ENCODE results near the gene OTULINL. TPM values are rescaled to one million over a fixed set of nuclear protein-coding genes. Genes with fewer than 3 reads are reported as not detected.

Gene OTULINL
- total RNA-seq, 1 donor from 2014 or later = 4.4 TPM

Other genes with a start within 250 kb of the OTULINL start
- gene OTULIN, start 82.9 kb downstream of the OTULINL start, total RNA-seq = 43.1 TPM

Measured in tongue (tissue), 1 donor.